ENCODE results near the gene HOGA1. TPM values are rescaled to one million over a fixed set of nuclear protein-coding genes. Genes with fewer than 3 reads are reported as not detected.
"Not testable (repeated sequence)": the region's sequence is repeated elsewhere in the genome, so short reads cannot be mapped to it uniquely, and the experiment has no call there.

Gene HOGA1
- total and polyA plus RNA-seq, 4 experiments from 2014 or later, result not detected

DNA sequence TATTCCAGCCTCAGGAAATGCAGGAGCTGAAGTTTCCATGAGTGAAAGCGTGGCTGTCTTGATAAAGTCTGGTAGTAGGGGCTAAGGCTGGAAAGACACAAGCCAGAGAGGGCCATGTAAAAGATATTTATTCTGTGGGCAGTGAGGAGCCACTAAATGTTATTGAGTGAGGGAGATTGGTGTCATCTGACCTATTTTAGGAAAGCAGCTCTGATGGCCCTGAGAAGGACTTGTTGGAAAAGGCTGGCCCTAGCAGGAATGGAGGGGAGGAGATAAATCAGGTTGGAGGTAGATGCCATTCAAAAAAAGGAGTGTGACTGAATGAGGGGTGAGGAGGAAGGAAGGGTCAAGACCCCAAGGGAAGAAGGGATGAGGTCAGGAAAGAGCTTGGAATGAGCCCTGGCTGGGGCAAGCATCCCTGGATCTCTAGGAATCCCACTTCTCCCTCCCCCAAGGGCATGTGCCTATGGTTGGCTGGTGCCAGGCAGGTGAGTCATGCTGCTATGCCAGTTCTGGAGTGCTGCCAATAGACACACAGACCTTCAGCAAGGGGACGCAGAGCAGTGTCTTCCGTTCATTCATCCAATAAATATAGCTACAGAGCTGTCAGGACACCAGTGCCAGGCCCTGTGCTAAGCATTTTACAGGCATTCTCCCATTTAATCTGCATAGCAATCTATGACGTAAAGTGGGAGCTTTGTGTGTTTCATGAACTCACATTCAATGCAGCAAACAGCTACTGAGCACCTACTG lies 9.6 kb upstream of the HOGA1 start:
- peaks cover 0 to 2% of the 10 kb centered on the region in 2 donors for H3K27me3 Mint-ChIP-seq

DNA sequence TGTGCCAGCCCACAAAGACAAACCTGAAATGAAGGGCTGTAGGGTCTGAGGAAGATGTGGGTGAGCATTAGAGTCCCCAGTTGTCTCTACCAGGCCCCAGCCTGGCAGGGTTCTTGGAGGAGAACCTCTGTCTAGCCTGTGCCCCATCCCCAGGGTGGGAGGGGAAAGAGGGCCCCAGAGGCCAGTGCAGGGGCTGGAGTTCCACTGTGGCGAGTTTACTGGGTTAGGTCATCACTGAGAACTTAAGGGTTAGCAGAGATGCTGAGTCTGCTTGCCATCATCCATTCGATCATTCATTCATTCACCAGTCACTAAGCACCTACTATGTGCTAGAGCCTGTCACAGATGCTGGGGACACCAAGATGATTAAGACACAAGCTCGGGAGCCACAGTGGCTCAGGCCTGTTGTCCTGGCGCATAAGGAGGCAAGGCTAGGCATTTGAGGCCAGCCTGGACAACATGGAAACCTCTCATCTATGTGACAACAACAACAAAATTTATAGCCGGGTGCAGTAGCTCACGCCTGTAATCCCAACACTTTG lies 9.0 kb upstream of the HOGA1 start:
- no peaks in the 10 kb centered on the region for H3K36me3 ChIP-seq (ENCODE audit: insufficient read depth, low read length)
- intact Hi-C loops (cut with micrococcal nuclease), result no loop called here
- Mint-ChIP-seq H3K27ac (peak overlapping the region in 1 of 7 donors; percentile 25), H3K9me3 (no peaks in the 10 kb centered on the region), H3K27me3 (peaks cover 0 to 2% of the 10 kb centered on the region in 2 donors), H3K36me3 (no peaks in the 10 kb centered on the region), H3K4me3 (no peak overlapping the region), H3K4me1 (no peaks in the 10 kb centered on the region)
- ChIA-PET CTCF (ENCODE audit: partially characterized antibody) (interaction anchor here (1.2 to 1.3 kb wide), 2 partner anchors 11 to 15 kb away, joined by 3 to 4 read pairs; no protein-coding TSS in a partner anchor), POLR2A (ENCODE audit: partially characterized antibody) (no interaction called here)
- H3K4me1 ChIP-seq (ENCODE audit: insufficient read depth, low read length), result no peaks in the 10 kb centered on the region
- no peak overlapping the region for H3K4me3 ChIP-seq (ENCODE audit: low read length in 2 of 2)
- no peaks in the 10 kb centered on the region for H3K9me3 ChIP-seq (ENCODE audit: control insufficient read depth in 1 of 2, low read length in 2 of 2)
- no peaks in the 10 kb centered on the region for H3K27me3 ChIP-seq (ENCODE audit: insufficient read depth, low read length)
- DNase-seq, result no peak
- H3K27ac ChIP-seq (ENCODE audit: low read depth, low read length), result no peak overlapping the region

More for the DNA sequence above, 9.6 kb upstream of the HOGA1 start:
- Histone ChIP-seq H3K4me3 (ENCODE audit: low read length in 2 of 2) (no peak overlapping the region), H3K4me1 (ENCODE audit: insufficient read depth, low read length) (no peaks in the 10 kb centered on the region), H3K27ac (ENCODE audit: low read depth, low read length) (no peak overlapping the region), H3K27me3 (ENCODE audit: insufficient read depth, low read length) (no peaks in the 10 kb centered on the region), H3K9me3 (ENCODE audit: control insufficient read depth in 1 of 2, low read length in 2 of 2) (no peaks in the 10 kb centered on the region), H3K36me3 (ENCODE audit: insufficient read depth, low read length) (no peaks in the 10 kb centered on the region)
- DNase-seq, result no peak
- no peaks in the 10 kb centered on the region for H3K36me3 Mint-ChIP-seq
- no peaks in the 10 kb centered on the region for H3K9me3 Mint-ChIP-seq
- intact Hi-C loops (cut with micrococcal nuclease), result no loop called here
- ChIA-PET CTCF (ENCODE audit: partially characterized antibody) (interaction anchor here (1.2 to 1.3 kb wide), 2 partner anchors 12 to 16 kb away, joined by 3 to 4 read pairs; no protein-coding TSS in a partner anchor), POLR2A (ENCODE audit: partially characterized antibody) (no interaction called here)
- H3K27ac Mint-ChIP-seq, result peak overlapping the region in 2 of 7 donors; percentile 42 to 84
- H3K4me3 Mint-ChIP-seq, result no peak overlapping the region
- no peaks in the 10 kb centered on the region for H3K4me1 Mint-ChIP-seq

DNA sequence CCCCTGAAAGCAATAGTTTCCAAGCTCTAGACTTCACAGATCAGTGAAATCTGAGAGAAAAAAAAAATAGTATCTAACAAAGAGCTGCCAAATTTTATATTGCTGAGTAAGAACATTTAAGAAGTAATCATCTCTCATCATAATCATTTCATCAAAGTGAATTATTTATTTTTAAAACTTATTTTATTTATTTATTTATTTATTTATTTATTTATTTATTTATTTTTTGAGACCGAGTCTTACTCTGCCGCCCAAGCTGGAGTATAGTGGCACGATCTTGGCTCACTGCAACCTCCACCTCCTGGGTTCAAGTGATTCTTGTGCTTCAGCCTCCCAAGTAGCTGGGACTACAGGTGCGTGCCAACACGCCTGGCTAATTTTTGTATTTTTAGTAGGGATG lies 7.7 kb upstream of the HOGA1 start:
- H3K36me3 Mint-ChIP-seq; intact Hi-C loops (cut with micrococcal nuclease); H3K9me3 Mint-ChIP-seq; H3K4me3 ChIP-seq (ENCODE audit: low read length in 2 of 2); H3K27me3 Mint-ChIP-seq; DNase-seq; H3K4me3 Mint-ChIP-seq; CTCF ChIA-PET (ENCODE audit: partially characterized antibody); H3K27ac Mint-ChIP-seq; POLR2A ChIA-PET (ENCODE audit: partially characterized antibody); H3K27ac ChIP-seq (ENCODE audit: low read depth, low read length); H3K36me3 ChIP-seq (ENCODE audit: insufficient read depth, low read length); H3K9me3 ChIP-seq (ENCODE audit: control insufficient read depth in 1 of 2, low read length in 2 of 2); H3K4me1 ChIP-seq (ENCODE audit: insufficient read depth, low read length); H3K27me3 ChIP-seq (ENCODE audit: insufficient read depth, low read length); H3K4me1 Mint-ChIP-seq: not testable (repeated sequence)

DNA sequence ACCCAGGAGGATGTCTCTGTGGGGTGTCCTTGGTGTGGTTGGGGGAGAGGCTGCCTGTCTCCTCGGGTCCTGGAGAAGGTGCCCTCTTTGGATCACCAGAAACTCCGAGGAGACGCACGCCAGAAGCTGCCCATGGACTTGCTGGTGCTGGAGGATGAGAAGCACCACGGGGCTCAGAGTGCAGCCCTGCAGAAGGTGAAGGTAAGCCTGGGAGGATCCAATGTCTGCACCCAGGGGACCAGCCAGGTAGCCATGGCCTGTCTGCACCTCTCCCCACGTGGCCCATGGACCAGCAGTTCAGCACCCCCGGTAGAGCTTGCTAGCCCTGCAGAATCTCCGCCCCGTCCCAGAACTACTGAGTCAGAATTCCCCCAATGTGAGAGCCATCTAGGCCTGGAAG lies 6.5 kb upstream of the HOGA1 start:
- Histone ChIP-seq H3K4me3 (ENCODE audit: low read length in 2 of 2) (no peak overlapping the region), H3K27ac (ENCODE audit: low read depth, low read length) (no peak overlapping the region), H3K27me3 (ENCODE audit: insufficient read depth, low read length) (no peaks in the 10 kb centered on the region), H3K36me3 (ENCODE audit: insufficient read depth, low read length) (no peaks in the 10 kb centered on the region), H3K9me3 (ENCODE audit: control insufficient read depth in 1 of 2, low read length in 2 of 2) (no peaks in the 10 kb centered on the region), H3K4me1 (ENCODE audit: insufficient read depth, low read length) (no peaks in the 10 kb centered on the region)
- Mint-ChIP-seq H3K4me1 (no peaks in the 10 kb centered on the region), H3K27me3 (peaks cover 0 to 2% of the 10 kb centered on the region in 2 donors), H3K27ac (no peak overlapping the region), H3K36me3 (no peaks in the 10 kb centered on the region), H3K9me3 (no peaks in the 10 kb centered on the region), H3K4me3 (no peak overlapping the region)
- DNase-seq, result no peak
- intact Hi-C loops (cut with micrococcal nuclease), result no loop called here
- ChIA-PET POLR2A (ENCODE audit: partially characterized antibody) (no interaction called here), CTCF (ENCODE audit: partially characterized antibody) (no interaction called here)

DNA sequence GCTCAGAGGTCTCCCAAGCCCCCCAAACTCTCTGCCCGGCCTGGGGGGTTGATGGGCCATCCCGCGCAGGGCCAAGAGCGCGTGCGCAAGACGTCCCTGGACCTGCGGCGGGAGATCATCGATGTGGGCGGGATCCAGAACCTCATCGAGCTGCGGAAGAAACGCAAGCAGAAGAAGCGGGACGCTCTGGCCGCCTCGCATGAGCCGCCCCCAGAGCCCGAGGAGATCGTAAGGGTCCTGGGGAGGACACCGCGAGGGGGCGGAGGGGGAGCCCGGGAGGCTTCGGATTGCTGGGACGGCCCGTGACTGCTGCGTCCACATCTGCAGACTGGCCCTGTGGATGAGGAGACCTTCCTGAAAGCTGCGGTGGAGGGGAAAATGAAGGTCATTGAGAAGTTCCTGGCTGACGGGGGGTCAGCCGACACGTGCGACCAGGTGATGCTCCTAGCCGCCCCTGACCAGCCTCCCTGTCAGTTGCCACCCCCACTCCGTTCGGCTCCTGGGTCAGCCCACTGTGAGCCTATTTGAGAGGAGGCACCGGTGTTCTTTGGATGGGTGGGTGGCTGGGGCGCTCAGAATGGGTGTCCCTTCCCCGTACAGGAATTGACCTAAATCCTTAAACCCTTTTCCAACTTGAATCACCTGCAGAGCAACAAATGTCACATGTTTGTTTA lies 5.9 kb upstream of the HOGA1 start:
- CTCF ChIA-PET (ENCODE audit: partially characterized antibody), result no interaction called here
- Histone ChIP-seq H3K4me1 (ENCODE audit: insufficient read depth, low read length) (no peaks in the 10 kb centered on the region), H3K27me3 (ENCODE audit: insufficient read depth, low read length) (no peaks in the 10 kb centered on the region), H3K27ac (ENCODE audit: low read depth, low read length) (no peak overlapping the region), H3K9me3 (ENCODE audit: control insufficient read depth in 1 of 2, low read length in 2 of 2) (no peaks in the 10 kb centered on the region), H3K36me3 (ENCODE audit: insufficient read depth, low read length) (no peaks in the 10 kb centered on the region), H3K4me3 (ENCODE audit: low read length in 2 of 2) (no peak overlapping the region)
- intact Hi-C loops (cut with micrococcal nuclease), result no loop called here
- peaks cover 0 to 2% of the 10 kb centered on the region in 2 donors for H3K27me3 Mint-ChIP-seq
- H3K27ac Mint-ChIP-seq, result no peak overlapping the region
- DNase-seq, result no peak
- POLR2A ChIA-PET (ENCODE audit: partially characterized antibody), result no interaction called here
- H3K36me3 Mint-ChIP-seq, result no peaks in the 10 kb centered on the region
- no peak overlapping the region for H3K4me3 Mint-ChIP-seq
- H3K9me3 Mint-ChIP-seq, result no peaks in the 10 kb centered on the region
- H3K4me1 Mint-ChIP-seq, result no peaks in the 10 kb centered on the region

DNA sequence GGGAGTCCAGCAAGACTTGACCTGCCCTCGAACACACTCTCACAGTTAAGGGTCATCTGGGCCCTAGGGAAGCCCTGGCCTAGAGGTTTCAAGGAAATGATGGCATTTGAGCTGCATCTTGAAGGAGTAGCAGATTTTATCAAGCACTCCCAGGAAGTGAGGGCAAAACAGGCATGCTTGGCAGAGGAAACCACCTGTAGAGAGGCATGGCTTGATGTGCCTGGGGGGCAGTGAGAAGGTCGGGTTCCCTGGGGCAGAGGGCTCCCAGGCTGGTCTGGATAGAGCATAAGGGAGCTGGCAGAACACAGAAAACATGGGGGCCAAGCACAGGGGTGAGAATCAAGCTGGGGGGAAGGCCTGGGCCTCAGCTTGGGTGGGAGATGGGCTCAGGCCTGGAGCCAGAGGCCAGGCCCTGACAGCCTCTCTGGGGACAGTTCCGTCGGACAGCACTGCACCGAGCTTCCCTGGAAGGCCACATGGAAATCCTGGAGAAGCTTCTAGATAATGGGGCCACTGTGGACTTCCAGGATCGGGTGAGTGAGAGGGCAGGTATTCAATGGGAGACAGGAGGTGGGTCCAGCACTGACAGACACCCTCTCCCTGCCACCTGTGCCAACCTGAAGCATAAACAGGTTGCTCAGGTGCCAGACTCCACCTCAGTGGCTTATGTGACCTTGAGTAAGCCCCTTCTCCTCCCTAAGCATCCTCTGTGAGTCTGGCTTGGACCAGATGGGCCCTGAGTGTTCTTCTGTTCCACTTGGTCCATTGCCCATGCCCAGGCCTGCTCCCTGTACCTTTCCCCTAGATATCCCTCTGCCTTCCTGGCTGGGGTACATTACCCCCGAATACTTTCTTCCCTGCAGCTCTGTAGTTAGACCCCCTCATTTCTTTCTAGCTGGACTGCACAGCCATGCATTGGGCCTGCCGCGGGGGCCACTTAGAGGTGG lies 3.5 kb upstream of the HOGA1 start:
- H3K27me3 ChIP-seq (ENCODE audit: insufficient read depth, low read length), result no peaks in the 10 kb centered on the region
- no peaks in the 10 kb centered on the region for H3K9me3 ChIP-seq (ENCODE audit: control insufficient read depth in 1 of 2, low read length in 2 of 2)
- no peaks in the 10 kb centered on the region for H3K4me1 ChIP-seq (ENCODE audit: insufficient read depth, low read length)
- ChIA-PET CTCF (ENCODE audit: partially characterized antibody) (no interaction called here), POLR2A (ENCODE audit: partially characterized antibody) (no interaction called here)
- intact Hi-C loops (cut with micrococcal nuclease), result no loop called here
- no peak for DNase-seq
- H3K9me3 Mint-ChIP-seq, result no peaks in the 10 kb centered on the region
- no peaks in the 10 kb centered on the region for H3K36me3 Mint-ChIP-seq
- no peaks in the 10 kb centered on the region for H3K36me3 ChIP-seq (ENCODE audit: insufficient read depth, low read length)
- no peak overlapping the region for H3K4me3 ChIP-seq (ENCODE audit: low read length in 2 of 2)
- no peak overlapping the region for H3K4me3 Mint-ChIP-seq
- H3K27ac Mint-ChIP-seq, result peak overlapping the region in 1 of 7 donors; percentile 5
- peaks cover 0 to 2% of the 10 kb centered on the region in 2 donors for H3K27me3 Mint-ChIP-seq
- H3K4me1 Mint-ChIP-seq, result no peaks in the 10 kb centered on the region
- H3K27ac ChIP-seq (ENCODE audit: low read depth, low read length), result no peak overlapping the region

DNA sequence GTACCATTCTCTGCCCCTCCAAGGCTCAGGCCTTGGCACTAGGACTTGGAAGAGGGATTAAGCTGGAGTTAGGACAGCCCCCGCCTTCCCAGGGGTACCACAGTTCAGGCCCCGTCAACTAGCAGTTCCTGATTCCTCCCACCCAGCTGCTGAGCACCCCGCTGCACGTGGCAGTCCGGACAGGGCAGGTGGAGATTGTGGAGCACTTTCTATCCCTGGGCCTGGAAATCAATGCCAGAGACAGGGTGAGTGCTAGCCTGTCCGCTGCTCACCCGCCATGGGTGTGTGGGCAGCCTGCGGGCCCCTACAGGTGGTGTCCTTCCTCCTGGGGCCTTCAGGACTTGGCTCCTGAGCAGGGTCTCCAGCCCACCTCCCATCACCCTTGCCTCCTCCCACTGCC lies 2.0 kb upstream of the HOGA1 start:
- H3K4me3 Mint-ChIP-seq, result no peak overlapping the region
- Histone ChIP-seq H3K4me3 (ENCODE audit: low read length in 2 of 2) (no peak overlapping the region), H3K36me3 (ENCODE audit: insufficient read depth, low read length) (no peaks in the 10 kb centered on the region), H3K27me3 (ENCODE audit: insufficient read depth, low read length) (no peaks in the 10 kb centered on the region), H3K4me1 (ENCODE audit: insufficient read depth, low read length) (no peaks in the 10 kb centered on the region), H3K27ac (ENCODE audit: low read depth, low read length) (no peak overlapping the region), H3K9me3 (ENCODE audit: control insufficient read depth in 1 of 2, low read length in 2 of 2) (no peaks in the 10 kb centered on the region)
- DNase-seq, result no peak
- ChIA-PET POLR2A (ENCODE audit: partially characterized antibody) (no interaction called here), CTCF (ENCODE audit: partially characterized antibody) (interaction anchor here (0.6 kb wide), 1 partner anchor 177 kb away, joined by 3 read pairs; no protein-coding TSS in a partner anchor)
- intact Hi-C loops (cut with micrococcal nuclease), result no loop called here
- no peaks in the 10 kb centered on the region for H3K36me3 Mint-ChIP-seq
- peaks cover 0 to 2% of the 10 kb centered on the region in 2 donors for H3K27me3 Mint-ChIP-seq
- no peaks in the 10 kb centered on the region for H3K4me1 Mint-ChIP-seq
- no peak overlapping the region for H3K27ac Mint-ChIP-seq
- H3K9me3 Mint-ChIP-seq, result no peaks in the 10 kb centered on the region

Data from CD4-positive, alpha-beta memory T cell (primary cell).